LNCAP (cell line): ENCODE measurements around the gene FOXP1.

ENCODE experiments used
- CTCF ChIP-seq: fragments of 450-650 bp; IDR thresholded peaks from 2 replicates; pipeline ENCODE4 v1.5.1; 2017; ENCODE audit warnings: mild to moderate bottlenecking

FOXP1 gene

GRCh38 chr3:71185733-71186455, 397.6 kb downstream of the FOXP1 start:
- no peak for TF ChIP-seq CTCF

- TF ChIP-seq CTCF: no peak
Observed at GRCh38 chr3:71184252-71184651, 399.3 kb downstream of the FOXP1 start.

- TF ChIP-seq CTCF: no peak
Observed at GRCh38 chr3:71183549-71183948, 400.0 kb downstream of the FOXP1 start.

GRCh38 chr3:71180524-71180923, 403.0 kb downstream of the FOXP1 start:
- TF ChIP-seq CTCF: no peak

- TF ChIP-seq CTCF: no peak
Observed at GRCh38 chr3:71177375-71177774, 406.2 kb downstream of the FOXP1 start.

- no peak for TF ChIP-seq CTCF
Observed at GRCh38 chr3:71176366-71176765, 407.2 kb downstream of the FOXP1 start.

- TF ChIP-seq CTCF: no peak
Observed at GRCh38 chr3:71175691-71176365, 407.7 kb downstream of the FOXP1 start.
